HCT116 (cell line): Measurements from ENCODE around the gene GPS2. TPM values are rescaled to one million over a fixed set of nuclear protein-coding genes. Genes with fewer than 3 reads are reported as not detected.

ENCODE experiments used
- ATAC-seq: fragments of 200-7000 bp; cut with Tn5 transposase; 2 replicates; pipeline ENCODE4 v1.9.1; 2020; ENCODE audit warnings: mild to moderate bottlenecking, moderate library complexity
- BruUV-seq: library from RNA; stranded (reverse); fragments of 400-500 nt; replicated peaks from 2 replicates; lab custom pipeline; 2021; lab: Mats Ljungman, UMichigan
- CTCF ChIA-PET: fragments of 300-600 bp; sonication (Branson Sonifier 250); formaldehyde crosslinking; loops from one replicate; lab custom pipeline; 2021; ENCODE audit warnings: antibody characterized with exemption; lab: Charles Lee
- POLR2A ChIA-PET: fragments of 300-600, 350-600 bp; sonication (Branson Sonifier 250); formaldehyde crosslinking; loops from one replicate; lab custom pipeline; 2021; ENCODE audit warnings: antibody characterized with exemption; lab: Charles Lee
- RAD21 ChIA-PET, 2 experiments: fragments of 300-600 bp; sonication (Branson Sonifier 250); formaldehyde crosslinking; loops; one replicate each; lab custom pipeline; 2023; ENCODE audit warnings: low total read pairs in 2 of 2; ENCODE audit not compliant: uncharacterized antibody in 2 of 2, unreplicated experiment in 2 of 2, low non-redundant PET in 1 of 2; lab: Charles Lee
- DNase-seq: peaks from one replicate; pipeline ENCODE4 v3.0.0-alpha.2; 2010; ENCODE audit warnings: low read depth, low spot score
- H2AFZ ChIP-seq: fragments of 200-600 bp; shearing (Covaris generic), sonication (generic); 2 replicates; pipeline ENCODE4 v1.6.1; 2017; ENCODE audit warnings: low read depth, mixed run types, mixed read lengths, antibody characterized with exemption, low read length; ENCODE audit not compliant: poor library complexity, severe bottlenecking
- H3K27ac ChIP-seq: 2 replicates; pipeline ENCODE4 v1.5.1; 2012; ENCODE audit warnings: low read depth, low read length
- H3K27me3 ChIP-seq: fragments of 200-600 bp; sonication (generic); 2 replicates; pipeline ENCODE4 v1.6.1; 2016; ENCODE audit warnings: mixed run types, low read length, mixed read lengths; ENCODE audit not compliant: insufficient read depth
- H3K36me3 ChIP-seq, 2 experiments: fragments of 200-500 bp in 1 of 2; fragments of 200-600 bp in 1 of 2; sonication (Bioruptor generic) in 1 of 2; sonication (generic) in 1 of 2; 2 replicates each; pipeline versions ENCODE4 v1.5.1 to v1.6.1; 2014 to 2016; ENCODE audit warnings: low read length in 2 of 2, inconsistent platforms in 1 of 2, mixed read lengths in 1 of 2, mixed run types in 1 of 2; ENCODE audit not compliant: insufficient read depth in 2 of 2, control insufficient read depth in 1 of 2
- H3K4me1 ChIP-seq, 2 experiments: fragments of 200-600 bp in 1 of 2; sonication (generic) in 1 of 2; 2 replicates each; pipeline versions ENCODE4 v1.5.1 to v1.6.1; 2012 to 2017; ENCODE audit warnings: low read length in 2 of 2, inconsistent platforms in 1 of 2, mild to moderate bottlenecking in 1 of 2, mixed read lengths in 1 of 2, mixed run types in 1 of 2, moderate library complexity in 1 of 2; ENCODE audit not compliant: insufficient read depth in 2 of 2, control insufficient read depth in 1 of 2
- H3K4me2 ChIP-seq: fragments of 200-600 bp; sonication (generic); 2 replicates; pipeline ENCODE4 v1.6.1; 2017; ENCODE audit warnings: mixed run types, low read length, mixed read lengths
- H3K4me3 ChIP-seq, 2 experiments: fragments of 200-600 bp in 1 of 2; sonication (generic) in 1 of 2; replicated peaks in 1 of 2; 2 replicates each; pipeline ENCODE4 v1.5.1; 2011 to 2016; ENCODE audit warnings: low read length in 2 of 2, control low read depth in 1 of 2, low read depth in 1 of 2, mild to moderate bottlenecking in 1 of 2, mixed read lengths in 1 of 2, mixed run types in 1 of 2
- H3K79me2 ChIP-seq: fragments of 200-600 bp; sonication (generic); 2 replicates; pipeline ENCODE4 v1.6.1; 2017; ENCODE audit warnings: mild to moderate bottlenecking, mixed run types, low read length, moderate library complexity, mixed read lengths; ENCODE audit not compliant: insufficient read depth
- H3K9ac ChIP-seq: fragments of 200-600 bp; sonication (generic); 2 replicates; pipeline ENCODE4 v1.6.1; 2016; ENCODE audit warnings: low read length, mixed read lengths
- H3K9me2 ChIP-seq: fragments of 200-600 bp; sonication (generic), shearing (Covaris generic); 2 replicates; pipeline ENCODE4 v1.6.1; 2017; ENCODE audit warnings: mixed run types, mild to moderate bottlenecking, moderate library complexity; ENCODE audit not compliant: insufficient read depth
- H3K9me3 ChIP-seq, 2 experiments: fragments of 200-500 bp in 1 of 2; fragments of 200-600 bp in 1 of 2; sonication (Bioruptor generic) in 1 of 2; sonication (generic) in 1 of 2; 2 replicates each; pipeline ENCODE4 v1.6.1; 2014 to 2017; ENCODE audit warnings: low read length in 2 of 2, mixed read lengths in 2 of 2, inconsistent platforms in 1 of 2, low read depth in 1 of 2, mild to moderate bottlenecking in 1 of 2, mixed run types in 1 of 2, moderate library complexity in 1 of 2; ENCODE audit not compliant: control insufficient read depth in 1 of 2, insufficient read depth in 1 of 2
- H4K20me1 ChIP-seq: fragments of 200-600 bp; sonication (generic), shearing (Covaris generic); 2 replicates; pipeline ENCODE4 v1.6.1; 2017; ENCODE audit warnings: mixed run types, mild to moderate bottlenecking, moderate library complexity; ENCODE audit not compliant: insufficient read depth
- ATF3 ChIP-seq: IDR thresholded peaks from 2 replicates; pipeline ENCODE4 v1.6.1; 2012
- CBX3 ChIP-seq: IDR thresholded peaks from 2 replicates; pipeline ENCODE4 v1.6.1; 2012; ENCODE audit warnings: low read depth
- CEBPB ChIP-seq: IDR thresholded peaks from 2 replicates; pipeline ENCODE4 v1.6.1; 2012; ENCODE audit warnings: low read depth
- JUND ChIP-seq: IDR thresholded peaks from 2 replicates; pipeline ENCODE4 v1.6.1; 2012
- MAX ChIP-seq: IDR thresholded peaks from 2 replicates; pipeline ENCODE4 v1.6.1; 2012
- POLR2A ChIP-seq: IDR thresholded peaks from 2 replicates; pipeline ENCODE4 v1.7.0; 2011; ENCODE audit warnings: borderline replicate concordance; ENCODE audit not compliant: insufficient read depth, insufficient read length; ENCODE audit errors: extremely low read depth
- POLR2AphosphoS5 ChIP-seq: IDR thresholded peaks from 2 replicates; pipeline ENCODE4 v1.6.1; 2011; ENCODE audit warnings: mild to moderate bottlenecking, low read depth, low read length, moderate library complexity
- REST ChIP-seq: IDR thresholded peaks from 2 replicates; pipeline ENCODE4 v1.6.1; 2012; ENCODE audit warnings: low read depth
- SIN3A ChIP-seq: IDR thresholded peaks from 2 replicates; pipeline ENCODE4 v1.6.1; 2012; ENCODE audit warnings: low read depth
- SP1 ChIP-seq: IDR thresholded peaks from 2 replicates; pipeline ENCODE4 v1.6.1; 2012; ENCODE audit warnings: low read depth
- ZFX ChIP-seq: fragments of 450-650 bp; IDR thresholded peaks from 2 replicates; pipeline ENCODE4 v1.6.1; 2017
- intact Hi-C: fragments of 100-400 bp; cut with micrococcal nuclease; formaldehyde crosslinking; loops from 2 replicates; pipeline ENCODE4 v1.10.0; 2022
- total RNA-seq: library from RNA; stranded (reverse); gene quantifications from one replicate; pipeline ENCODE4 v1.2.1, GENCODE V29; 2021; ENCODE audit not compliant: unreplicated experiment

GPS2 gene
- total RNA-seq, 1 experiment from 2014 or later = 61.3 TPM

- POLR2A ChIA-PET = interaction anchor here (0.7 to 1.6 kb wide), 4 partner anchors 9 to 227 kb away, joined by 3 to 6 read pairs (median 3); partner anchors contain the start of gene SLC2A4
- BruUV-seq = TSS peak; percentile 70
- CTCF ChIA-PET = interaction anchor here (1.6 to 1.8 kb wide), 2 partner anchors 33 to 42 kb away, joined by 3 to 6 read pairs; no protein-coding TSS in a partner anchor
- peak; percentile 79 for DNase-seq
- no peaks in the 10 kb centered on the region for H3K27me3 ChIP-seq
- peaks cover 9 to 21% of the 10 kb centered on the region in 2 experiments for H3K36me3 ChIP-seq
- H3K9me3 ChIP-seq = no peaks in the 10 kb centered on the region
- H2AFZ ChIP-seq = no peak overlapping the region
- no peaks in the 10 kb centered on the region for H3K9me2 ChIP-seq
- H3K4me2 ChIP-seq = peak overlapping the region; percentile 90
- peak overlapping the region; percentile 94 for H3K27ac ChIP-seq
- peak; percentile 56 for ATAC-seq
- RAD21 ChIA-PET = interaction anchor here in 1 of 2 experiments (0.9 kb wide), 1 partner anchor 34 kb away, joined by 3 read pairs; no protein-coding TSS in a partner anchor
- peaks cover 42 to 72% of the 10 kb centered on the region in 2 experiments for H3K4me1 ChIP-seq
- H3K79me2 ChIP-seq = peaks cover 41% of the 10 kb centered on the region
- H4K20me1 ChIP-seq = peaks cover 5% of the 10 kb centered on the region; the same call in 1 of the 2 replicates
- peak overlapping the region; percentile 99 for H3K9ac ChIP-seq
- TF ChIP-seq JUND (no peak), SIN3A (peak; percentile 25; the same call in 1 of the 2 replicates), SP1 (peak; percentile 76), MAX (peak; percentile 47; the same call in 1 of the 2 replicates), POLR2AphosphoS5 (peak; percentile 77), POLR2A (peak; percentile 35), REST (no peak), ZFX (no peak), CBX3 (no peak), CEBPB (no peak), ATF3 (no peak)
- intact Hi-C loops = loop anchor here (1.0 to 10.0 kb wide), 4 partner anchors 11 to 172 kb away; partner anchors contain the start of genes ELP5, FGF11, SLC2A4 and TMEM102
- H3K4me3 ChIP-seq = peak overlapping the region; percentile 98 to 99
Measured at GRCh38 chr17:7262935-7263800, 52.0 kb downstream of the GPS2 start.

Other genes with a start within 250 kb of the GPS2 start
- gene CLEC10A, start 235.1 kb downstream of the GPS2 start, total RNA-seq = not detected
- gene ASGR2, start 200.5 kb downstream of the GPS2 start, total RNA-seq = 0.32 TPM
- 1.2 TPM for gene ASGR1, start 136.0 kb downstream of the GPS2 start, total RNA-seq
- gene DLG4, start 95.5 kb downstream of the GPS2 start, total RNA-seq = 15.0 TPM
- 554 TPM for gene ACADVL, start 95.4 kb downstream of the GPS2 start, total RNA-seq
- 69.7 TPM for gene DVL2, start 80.8 kb downstream of the GPS2 start, total RNA-seq
- 48.5 TPM for gene PHF23, start 75.9 kb downstream of the GPS2 start, total RNA-seq
- gene GABARAP, start 72.9 kb downstream of the GPS2 start, total RNA-seq = 287 TPM
- gene CTDNEP1, start 63.6 kb downstream of the GPS2 start, total RNA-seq = 143 TPM
- gene ELP5, start 63.1 kb downstream of the GPS2 start, total RNA-seq = 81.7 TPM
- 286 TPM for gene CLDN7, start 52.9 kb downstream of the GPS2 start, total RNA-seq
- gene SLC2A4, start 33.6 kb downstream of the GPS2 start, total RNA-seq = 2.5 TPM
- gene YBX2, start 20.7 kb downstream of the GPS2 start, total RNA-seq = 2.3 TPM
- gene EIF5A, start 7.7 kb downstream of the GPS2 start, total RNA-seq = 1,139 TPM
- 56.9 TPM for gene NEURL4, start 14.0 kb upstream of the GPS2 start, total RNA-seq
- gene ACAP1, start 21.2 kb upstream of the GPS2 start, total RNA-seq = 8.8 TPM
- 5.4 TPM for gene KCTD11, start 36.8 kb upstream of the GPS2 start, total RNA-seq
- not detected for gene TMEM95, start 39.8 kb upstream of the GPS2 start, total RNA-seq
- gene TNK1, start 65.7 kb upstream of the GPS2 start, total RNA-seq = 16.8 TPM
- 43.8 TPM for gene PLSCR3, start 79.2 kb upstream of the GPS2 start, total RNA-seq
- gene TMEM256, start 88.7 kb upstream of the GPS2 start, total RNA-seq = 110 TPM
- gene NLGN2, start 92.5 kb upstream of the GPS2 start, total RNA-seq = 60.5 TPM
- gene SPEM1, start 105.0 kb upstream of the GPS2 start, total RNA-seq = 0.32 TPM
- not detected for gene SPEM2, start 110.3 kb upstream of the GPS2 start, total RNA-seq
- gene SPEM3, start 113.5 kb upstream of the GPS2 start, total RNA-seq = not detected
- 16.4 TPM for gene TMEM102, start 120.1 kb upstream of the GPS2 start, total RNA-seq
- gene FGF11, start 124.2 kb upstream of the GPS2 start, total RNA-seq = 6.1 TPM
- gene CHRNB1, start 129.7 kb upstream of the GPS2 start, total RNA-seq = 10.4 TPM
- 17.1 TPM for gene ZBTB4, start 164.3 kb upstream of the GPS2 start, total RNA-seq
- gene SLC35G6, start 166.1 kb upstream of the GPS2 start, total RNA-seq = not detected
- 205 TPM for gene POLR2A, start 169.0 kb upstream of the GPS2 start, total RNA-seq
- gene TNFSF12, start 233.7 kb upstream of the GPS2 start, total RNA-seq = 12.3 TPM
- gene TNFSF13, start 243.4 kb upstream of the GPS2 start, total RNA-seq = 0.71 TPM
- gene SENP3, start 246.6 kb upstream of the GPS2 start, total RNA-seq = 73.8 TPM